Loucy (cell line): ENCODE data around the gene MYOF.

Experiments used
- CTCF ChIP-seq: fragments of 200-600 bp; sonication (generic); conservative IDR thresholded peaks from 2 replicates; pipeline ENCODE4 v1.5.1; 2014; ENCODE audit warnings: mild to moderate bottlenecking, antibody characterized with exemption, low read length
- EZH2phosphoT487 ChIP-seq: fragments of 200-600 bp; IDR thresholded peaks from 2 replicates; pipeline ENCODE4 v1.6.1; 2018; ENCODE audit warnings: antibody characterized with exemption, mild to moderate bottlenecking, moderate library complexity, borderline replicate concordance

DNA sequence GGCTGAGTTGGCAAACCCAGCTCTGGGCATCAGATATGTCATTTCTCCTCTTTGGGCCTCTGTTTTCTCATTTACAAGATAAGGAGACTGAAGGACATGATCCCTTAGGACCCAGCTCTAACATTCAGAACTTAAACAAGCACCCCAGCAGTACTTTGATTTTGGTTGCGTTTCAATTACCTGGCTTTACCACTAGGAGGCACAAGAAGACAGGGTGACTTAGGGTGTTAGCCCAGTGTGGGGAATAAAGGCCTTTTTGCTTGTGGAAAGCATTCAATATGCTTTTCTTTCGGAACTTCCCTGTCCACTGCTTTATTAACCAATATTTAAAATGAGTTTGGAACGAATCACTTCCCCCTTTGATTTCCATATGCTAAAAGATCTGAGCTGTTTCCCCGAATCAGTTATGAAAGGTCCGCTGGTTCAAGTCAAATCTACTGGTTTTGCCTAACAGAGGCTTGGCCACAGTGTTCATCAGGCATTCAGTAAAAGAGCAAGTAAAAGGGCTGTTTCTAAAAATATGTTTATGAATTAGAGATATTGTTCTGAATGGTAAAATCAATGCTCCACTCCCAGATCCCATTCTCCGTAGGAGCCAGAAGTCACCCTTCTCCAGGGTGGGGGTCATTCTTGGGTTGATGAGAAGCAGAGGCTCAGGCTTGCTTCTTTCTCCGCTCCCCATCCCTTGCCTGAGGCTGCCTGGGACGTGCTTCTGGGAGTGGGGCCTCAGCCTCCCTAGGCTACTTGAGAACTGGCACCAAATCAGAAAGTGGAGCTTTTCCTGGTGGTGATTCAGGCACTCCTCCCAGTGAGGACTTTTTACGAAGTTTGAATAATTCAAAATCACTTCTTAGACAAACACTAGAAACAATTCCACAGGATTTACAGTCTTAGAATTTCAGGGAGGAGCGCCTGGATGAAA is 105.5 kb downstream of the MYOF start:
- TF ChIP-seq CTCF (peak; percentile 98), EZH2phosphoT487 (no peak)
